Measurements from ENCODE around the gene SCAMP5. TPM values are rescaled to one million over a fixed set of nuclear protein-coding genes. Genes with fewer than 3 reads are reported as not detected.

SCAMP5 gene
- total RNA-seq, 1 experiment from 2014 or later: 11.8 TPM

DNA sequence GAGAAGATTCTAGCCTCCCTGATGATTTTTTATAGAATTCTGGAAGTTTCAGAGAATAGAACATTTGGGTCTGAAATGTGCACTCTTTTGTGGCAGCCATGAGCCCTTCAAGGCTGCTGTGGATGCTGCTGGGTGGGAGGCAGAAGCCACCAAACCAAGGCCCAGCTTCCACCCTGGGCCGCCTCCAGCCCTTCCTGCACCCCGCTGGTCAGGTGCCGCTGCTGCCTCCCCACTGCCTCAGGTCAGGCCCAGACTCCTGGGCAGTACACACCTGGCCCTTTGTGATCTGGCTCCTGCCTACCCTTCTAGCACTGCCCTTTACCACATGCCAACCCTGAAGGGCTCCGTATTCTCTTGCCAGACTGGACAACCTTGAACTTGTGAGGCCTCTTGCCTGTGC, 56.3 kb downstream of the SCAMP5 start:
- Mint-ChIP-seq H3K27ac (ENCODE audit: unreplicated experiment) (no peak overlapping the region), H3K36me3 (ENCODE audit: insufficient read depth, unreplicated experiment) (peaks cover 7% of the 10 kb centered on the region), H3K4me1 (ENCODE audit: low read depth, unreplicated experiment) (peaks cover 15% of the 10 kb centered on the region), H3K4me3 (ENCODE audit: unreplicated experiment) (no peak overlapping the region), H3K27me3 (ENCODE audit: insufficient read depth, unreplicated experiment) (no peaks in the 10 kb centered on the region), H3K9me3 (ENCODE audit: unreplicated experiment) (no peaks in the 10 kb centered on the region)
- Histone ChIP-seq H3K27me3 (replicated peaks; ENCODE audit: control insufficient read depth, insufficient read depth, low read length) (no peaks in the 10 kb centered on the region), H3K9me3 (no peaks in the 10 kb centered on the region), H3K36me3 (ENCODE audit: control insufficient read depth, insufficient read depth, low read length) (no peaks in the 10 kb centered on the region), H3K4me3 (ENCODE audit: low read depth, low read length) (no peak overlapping the region), H3K4me1 (peaks cover 15% of the 10 kb centered on the region; the same call in 1 of the 2 replicates)
- ChIA-PET POLR2A (no interaction called here), CTCF (interaction anchor here (1.0 kb wide), 2 partner anchors 47 to 150 kb away, joined by 3 to 4 read pairs; partner anchors contain the start of gene C15orf39)
- no peak for TF ChIP-seq CTCF (IDR thresholded peaks at IDR 0.05; ENCODE audit: insufficient read depth in 1 of 2, low read depth in 1 of 2, low read length in 1 of 2, severe bottlenecking in 1 of 2, unreplicated experiment in 1 of 2)
- no TSS peak for BruUV-seq (replicated peaks)
- no peak for DNase-seq
- intact Hi-C loops (cut with micrococcal nuclease; ENCODE audit: unreplicated experiment): no loop called here

DNA sequence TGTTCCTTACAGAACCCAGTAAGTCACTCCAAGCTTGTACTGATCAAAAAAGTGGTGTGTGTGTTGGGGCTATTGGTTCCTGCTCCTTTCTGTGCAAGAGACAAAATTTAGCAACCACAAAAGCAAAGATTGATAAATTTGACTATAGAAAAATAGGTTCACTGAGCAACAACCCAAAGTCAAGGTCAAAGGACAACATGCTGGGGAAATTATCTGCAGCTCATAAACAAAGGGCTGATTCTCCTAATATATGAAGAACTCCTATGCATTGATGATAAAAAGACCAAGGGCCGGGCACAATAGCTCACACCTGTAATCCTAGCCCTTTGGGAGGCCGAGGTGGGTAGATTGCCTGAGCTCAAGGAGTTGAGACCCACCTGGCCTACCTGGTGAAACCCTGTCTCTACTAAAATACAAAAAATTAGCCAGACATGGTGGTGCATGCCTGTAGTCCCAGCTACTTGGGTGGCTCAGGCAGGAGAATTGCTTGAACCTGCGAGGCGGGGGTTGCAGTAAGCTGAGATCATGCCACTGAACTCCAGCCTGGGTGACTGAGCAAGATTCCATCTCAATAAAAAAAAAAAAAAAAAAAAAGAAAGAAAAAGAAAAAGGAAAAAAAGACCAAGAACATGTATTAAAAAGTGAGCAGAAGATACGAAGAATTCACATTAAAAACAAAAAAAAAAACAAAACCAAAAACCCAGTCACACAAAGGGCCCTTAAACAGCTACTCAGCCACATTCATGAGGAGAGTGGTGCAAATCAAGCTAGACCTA, 57.8 kb downstream of the SCAMP5 start:
- H3K27me3 ChIP-seq (replicated peaks; ENCODE audit: control insufficient read depth, insufficient read depth, low read length): no peaks in the 10 kb centered on the region
- no peak overlapping the region for H3K4me3 ChIP-seq (ENCODE audit: low read depth, low read length)
- peaks cover 19% of the 10 kb centered on the region for H3K4me1 Mint-ChIP-seq (ENCODE audit: low read depth, unreplicated experiment)
- H3K9me3 Mint-ChIP-seq (ENCODE audit: unreplicated experiment): no peaks in the 10 kb centered on the region
- intact Hi-C loops (cut with micrococcal nuclease; ENCODE audit: unreplicated experiment): no loop called here
- H3K36me3 ChIP-seq (ENCODE audit: control insufficient read depth, insufficient read depth, low read length): no peaks in the 10 kb centered on the region
- H3K27ac Mint-ChIP-seq (ENCODE audit: unreplicated experiment): no peak overlapping the region
- H3K36me3 Mint-ChIP-seq (ENCODE audit: insufficient read depth, unreplicated experiment): peaks cover 7% of the 10 kb centered on the region
- ChIA-PET POLR2A (no interaction called here), CTCF (no interaction called here)
- H3K9me3 ChIP-seq: no peaks in the 10 kb centered on the region
- peaks cover 17% of the 10 kb centered on the region for H3K4me1 ChIP-seq
- no peaks in the 10 kb centered on the region for H3K27me3 Mint-ChIP-seq (ENCODE audit: insufficient read depth, unreplicated experiment)
- no peak for TF ChIP-seq CTCF (IDR thresholded peaks at IDR 0.05; ENCODE audit: insufficient read depth in 1 of 2, low read depth in 1 of 2, low read length in 1 of 2, severe bottlenecking in 1 of 2, unreplicated experiment in 1 of 2)
- BruUV-seq (replicated peaks): no TSS peak
- DNase-seq: no peak
- no peak overlapping the region for H3K4me3 Mint-ChIP-seq (ENCODE audit: unreplicated experiment)

DNA sequence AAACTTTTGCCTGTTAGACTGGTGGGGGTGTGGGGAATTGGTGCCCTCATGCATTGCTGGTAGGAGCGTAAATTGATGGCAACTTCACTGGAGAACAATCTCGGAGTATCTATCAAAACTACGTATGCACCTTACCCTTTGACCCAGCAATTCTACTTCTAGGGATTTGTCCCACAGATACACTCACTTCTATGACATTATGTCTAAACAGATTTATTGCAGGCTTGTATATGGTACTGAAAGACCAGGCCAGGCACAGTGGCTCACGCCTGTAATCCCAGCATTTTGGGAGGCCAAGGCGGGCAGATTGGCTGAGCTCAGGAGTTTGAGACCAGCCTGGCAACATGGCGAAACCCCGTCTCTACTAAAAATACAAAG, 58.4 kb downstream of the SCAMP5 start:
- Mint-ChIP-seq H3K4me3 (ENCODE audit: unreplicated experiment) (no peak overlapping the region), H3K27me3 (ENCODE audit: insufficient read depth, unreplicated experiment) (no peaks in the 10 kb centered on the region), H3K36me3 (ENCODE audit: insufficient read depth, unreplicated experiment) (peaks cover 7% of the 10 kb centered on the region), H3K27ac (ENCODE audit: unreplicated experiment) (no peak overlapping the region), H3K4me1 (ENCODE audit: low read depth, unreplicated experiment) (peaks cover 22% of the 10 kb centered on the region), H3K9me3 (ENCODE audit: unreplicated experiment) (no peaks in the 10 kb centered on the region)
- Histone ChIP-seq H3K36me3 (ENCODE audit: control insufficient read depth, insufficient read depth, low read length) (no peaks in the 10 kb centered on the region), H3K4me3 (ENCODE audit: low read depth, low read length) (no peak overlapping the region), H3K9me3 (no peaks in the 10 kb centered on the region), H3K27me3 (replicated peaks; ENCODE audit: control insufficient read depth, insufficient read depth, low read length) (no peaks in the 10 kb centered on the region), H3K4me1 (peaks cover 23% of the 10 kb centered on the region)
- CTCF ChIA-PET: no interaction called here
- DNase-seq: no peak
- POLR2A ChIA-PET: no interaction called here
- no peak for TF ChIP-seq CTCF (IDR thresholded peaks at IDR 0.05; ENCODE audit: insufficient read depth in 1 of 2, low read depth in 1 of 2, low read length in 1 of 2, severe bottlenecking in 1 of 2, unreplicated experiment in 1 of 2)
- no TSS peak for BruUV-seq (replicated peaks)
- intact Hi-C loops (cut with micrococcal nuclease; ENCODE audit: unreplicated experiment): no loop called here
